ENCODE measurements around the gene CHCHD2. TPM values are rescaled to one million over a fixed set of nuclear protein-coding genes. Genes with fewer than 3 reads are reported as not detected.
A peak's percentile ranks its signal among the peaks of the same experiment; 100 is the strongest.

Gene CHCHD2
- total and polyA plus RNA-seq, 2 of the 13 experiments (the other 11 are each of a cell fraction or from before 2014, with no cell fraction given) = 330 to 572 TPM

GRCh38 chr7:56106108-56107073 lies at the start of gene CHCHD2 (continued):
- TF ChIP-seq, protein P1, sequence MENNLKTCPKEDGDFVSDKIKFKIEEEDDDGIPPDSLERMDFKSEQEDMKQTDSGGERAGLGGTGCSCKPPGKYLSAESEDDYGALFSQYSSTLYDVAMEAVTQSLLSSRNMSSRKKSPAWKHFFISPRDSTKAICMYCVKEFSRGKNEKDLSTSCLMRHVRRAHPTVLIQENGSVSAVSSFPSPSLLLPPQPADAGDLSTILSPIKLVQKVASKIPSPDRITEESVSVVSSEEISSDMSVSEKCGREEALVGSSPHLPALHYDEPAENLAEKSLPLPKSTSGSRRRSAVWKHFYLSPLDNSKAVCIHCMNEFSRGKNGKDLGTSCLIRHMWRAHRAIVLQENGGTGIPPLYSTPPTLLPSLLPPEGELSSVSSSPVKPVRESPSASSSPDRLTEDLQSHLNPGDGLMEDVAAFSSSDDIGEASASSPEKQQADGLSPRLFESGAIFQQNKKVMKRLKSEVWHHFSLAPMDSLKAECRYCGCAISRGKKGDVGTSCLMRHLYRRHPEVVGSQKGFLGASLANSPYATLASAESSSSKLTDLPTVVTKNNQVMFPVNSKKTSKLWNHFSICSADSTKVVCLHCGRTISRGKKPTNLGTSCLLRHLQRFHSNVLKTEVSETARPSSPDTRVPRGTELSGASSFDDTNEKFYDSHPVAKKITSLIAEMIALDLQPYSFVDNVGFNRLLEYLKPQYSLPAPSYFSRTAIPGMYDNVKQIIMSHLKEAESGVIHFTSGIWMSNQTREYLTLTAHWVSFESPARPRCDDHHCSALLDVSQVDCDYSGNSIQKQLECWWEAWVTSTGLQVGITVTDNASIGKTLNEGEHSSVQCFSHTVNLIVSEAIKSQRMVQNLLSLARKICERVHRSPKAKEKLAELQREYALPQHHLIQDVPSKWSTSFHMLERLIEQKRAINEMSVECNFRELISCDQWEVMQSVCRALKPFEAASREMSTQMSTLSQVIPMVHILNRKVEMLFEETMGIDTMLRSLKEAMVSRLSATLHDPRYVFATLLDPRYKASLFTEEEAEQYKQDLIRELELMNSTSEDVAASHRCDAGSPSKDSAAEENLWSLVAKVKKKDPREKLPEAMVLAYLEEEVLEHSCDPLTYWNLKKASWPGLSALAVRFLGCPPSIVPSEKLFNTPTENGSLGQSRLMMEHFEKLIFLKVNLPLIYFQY (CRISPR knock-in tag; IDR thresholded peaks at IDR 0.05; ENCODE audit: borderline replicate concordance) = no peak
- no peak for TF ChIP-seq ZFP62 (CRISPR knock-in tag; IDR thresholded peaks at IDR 0.05)
- TF ChIP-seq ZKSCAN1 (IDR thresholded peaks at IDR 0.05; ENCODE audit: low read length) = no peak
- no peak for TF ChIP-seq ZBTB44 (CRISPR knock-in tag; IDR thresholded peaks at IDR 0.05)
- TF ChIP-seq, protein P2, sequence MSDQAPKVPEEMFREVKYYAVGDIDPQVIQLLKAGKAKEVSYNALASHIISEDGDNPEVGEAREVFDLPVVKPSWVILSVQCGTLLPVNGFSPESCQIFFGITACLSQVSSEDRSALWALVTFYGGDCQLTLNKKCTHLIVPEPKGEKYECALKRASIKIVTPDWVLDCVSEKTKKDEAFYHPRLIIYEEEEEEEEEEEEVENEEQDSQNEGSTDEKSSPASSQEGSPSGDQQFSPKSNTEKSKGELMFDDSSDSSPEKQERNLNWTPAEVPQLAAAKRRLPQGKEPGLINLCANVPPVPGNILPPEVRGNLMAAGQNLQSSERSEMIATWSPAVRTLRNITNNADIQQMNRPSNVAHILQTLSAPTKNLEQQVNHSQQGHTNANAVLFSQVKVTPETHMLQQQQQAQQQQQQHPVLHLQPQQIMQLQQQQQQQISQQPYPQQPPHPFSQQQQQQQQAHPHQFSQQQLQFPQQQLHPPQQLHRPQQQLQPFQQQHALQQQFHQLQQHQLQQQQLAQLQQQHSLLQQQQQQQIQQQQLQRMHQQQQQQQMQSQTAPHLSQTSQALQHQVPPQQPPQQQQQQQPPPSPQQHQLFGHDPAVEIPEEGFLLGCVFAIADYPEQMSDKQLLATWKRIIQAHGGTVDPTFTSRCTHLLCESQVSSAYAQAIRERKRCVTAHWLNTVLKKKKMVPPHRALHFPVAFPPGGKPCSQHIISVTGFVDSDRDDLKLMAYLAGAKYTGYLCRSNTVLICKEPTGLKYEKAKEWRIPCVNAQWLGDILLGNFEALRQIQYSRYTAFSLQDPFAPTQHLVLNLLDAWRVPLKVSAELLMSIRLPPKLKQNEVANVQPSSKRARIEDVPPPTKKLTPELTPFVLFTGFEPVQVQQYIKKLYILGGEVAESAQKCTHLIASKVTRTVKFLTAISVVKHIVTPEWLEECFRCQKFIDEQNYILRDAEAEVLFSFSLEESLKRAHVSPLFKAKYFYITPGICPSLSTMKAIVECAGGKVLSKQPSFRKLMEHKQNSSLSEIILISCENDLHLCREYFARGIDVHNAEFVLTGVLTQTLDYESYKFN (CRISPR knock-in tag; conservative IDR thresholded peaks at IDR 0.05) = peak; percentile 30; the same call in 1 of the 2 replicates
- TF ChIP-seq ZNF839 (CRISPR knock-in tag; IDR thresholded peaks at IDR 0.05; ENCODE audit: borderline replicate concordance) = peak; percentile 84; the same call in 1 of the 2 replicates
- TF ChIP-seq EHMT2 (IDR thresholded peaks at IDR 0.05; ENCODE audit: borderline replicate concordance, low read depth, low read length) = peak; percentile 76
- TF ChIP-seq ZNF382 (CRISPR knock-in tag; IDR thresholded peaks at IDR 0.05; ENCODE audit: borderline replicate concordance) = no peak
- TF ChIP-seq CENPT (CRISPR knock-in tag; IDR thresholded peaks at IDR 0.05; ENCODE audit: low read depth) = no peak
- TF ChIP-seq, protein P3, sequence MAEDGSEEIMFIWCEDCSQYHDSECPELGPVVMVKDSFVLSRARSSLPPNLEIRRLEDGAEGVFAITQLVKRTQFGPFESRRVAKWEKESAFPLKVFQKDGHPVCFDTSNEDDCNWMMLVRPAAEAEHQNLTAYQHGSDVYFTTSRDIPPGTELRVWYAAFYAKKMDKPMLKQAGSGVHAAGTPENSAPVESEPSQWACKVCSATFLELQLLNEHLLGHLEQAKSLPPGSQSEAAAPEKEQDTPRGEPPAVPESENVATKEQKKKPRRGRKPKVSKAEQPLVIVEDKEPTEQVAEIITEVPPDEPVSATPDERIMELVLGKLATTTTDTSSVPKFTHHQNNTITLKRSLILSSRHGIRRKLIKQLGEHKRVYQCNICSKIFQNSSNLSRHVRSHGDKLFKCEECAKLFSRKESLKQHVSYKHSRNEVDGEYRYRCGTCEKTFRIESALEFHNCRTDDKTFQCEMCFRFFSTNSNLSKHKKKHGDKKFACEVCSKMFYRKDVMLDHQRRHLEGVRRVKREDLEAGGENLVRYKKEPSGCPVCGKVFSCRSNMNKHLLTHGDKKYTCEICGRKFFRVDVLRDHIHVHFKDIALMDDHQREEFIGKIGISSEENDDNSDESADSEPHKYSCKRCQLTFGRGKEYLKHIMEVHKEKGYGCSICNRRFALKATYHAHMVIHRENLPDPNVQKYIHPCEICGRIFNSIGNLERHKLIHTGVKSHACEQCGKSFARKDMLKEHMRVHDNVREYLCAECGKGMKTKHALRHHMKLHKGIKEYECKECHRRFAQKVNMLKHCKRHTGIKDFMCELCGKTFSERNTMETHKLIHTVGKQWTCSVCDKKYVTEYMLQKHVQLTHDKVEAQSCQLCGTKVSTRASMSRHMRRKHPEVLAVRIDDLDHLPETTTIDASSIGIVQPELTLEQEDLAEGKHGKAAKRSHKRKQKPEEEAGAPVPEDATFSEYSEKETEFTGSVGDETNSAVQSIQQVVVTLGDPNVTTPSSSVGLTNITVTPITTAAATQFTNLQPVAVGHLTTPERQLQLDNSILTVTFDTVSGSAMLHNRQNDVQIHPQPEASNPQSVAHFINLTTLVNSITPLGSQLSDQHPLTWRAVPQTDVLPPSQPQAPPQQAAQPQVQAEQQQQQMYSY (CRISPR knock-in tag; IDR thresholded peaks at IDR 0.05) = no peak
- no peak for TF ChIP-seq HOXA5 (CRISPR knock-in tag; IDR thresholded peaks at IDR 0.05)
- TF ChIP-seq HNF4G (IDR thresholded peaks at IDR 0.05; ENCODE audit: borderline replicate concordance, low read depth, low read length) = no peak
- peak; percentile 39; the same call in 1 of the 2 replicates for TF ChIP-seq HNF4G (CRISPR knock-in tag; IDR thresholded peaks at IDR 0.05; ENCODE audit: borderline replicate concordance, low read depth)

Measured in HepG2 (cell line).